GM21825 (cell line): Measurements from ENCODE around the gene C19orf81.

ENCODE experiments used
- ATAC-seq: cut with Tn5 transposase; IDR thresholded peaks from one replicate; pipeline ENCODE4 v1.9.1; 2021; ENCODE audit warnings: mild to moderate bottlenecking, moderate library complexity; ENCODE audit not compliant: unreplicated experiment

Gene C19orf81

DNA sequence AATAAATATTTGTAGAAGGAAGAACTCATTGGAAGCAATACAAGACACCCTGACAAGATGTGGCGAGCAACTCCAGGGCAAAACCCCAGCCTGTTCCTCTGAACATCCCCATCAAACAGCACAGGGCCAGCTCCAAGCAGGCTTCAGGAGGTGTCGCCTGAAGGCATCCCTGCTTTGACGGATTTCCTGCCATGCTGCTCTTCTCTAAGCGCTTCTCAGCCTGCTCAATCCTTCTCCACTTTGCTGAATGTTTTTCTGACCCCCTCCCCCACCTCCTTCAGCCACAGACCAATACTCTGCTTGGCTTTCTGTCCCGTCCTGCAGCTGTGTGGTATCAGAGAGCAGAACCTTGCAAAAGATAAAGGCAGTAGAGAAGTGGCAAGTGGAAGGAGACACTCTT lies 28.4 kb downstream of the C19orf81 start:
- no peak for ATAC-seq

DNA sequence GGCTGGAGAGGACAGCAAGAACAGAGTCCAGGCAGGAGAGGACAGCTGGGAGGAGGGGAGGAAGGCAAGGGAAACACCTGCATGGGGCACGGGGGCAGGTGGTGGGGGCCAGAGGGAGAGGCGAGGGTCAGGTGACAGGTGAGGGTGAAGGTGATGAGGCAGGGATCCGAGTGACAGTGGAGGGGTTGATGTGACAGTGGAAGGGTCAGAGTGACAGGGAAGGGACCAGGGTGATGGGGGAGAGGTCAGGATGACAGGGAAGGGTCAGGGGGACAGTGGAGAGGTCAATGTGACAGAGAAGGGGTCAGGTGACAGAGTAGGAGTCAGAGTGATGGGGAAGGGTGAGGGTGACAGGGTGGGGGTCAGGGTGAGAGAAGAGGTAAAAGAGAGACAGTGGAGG lies 29.1 kb downstream of the C19orf81 start:
- no peak for ATAC-seq

DNA sequence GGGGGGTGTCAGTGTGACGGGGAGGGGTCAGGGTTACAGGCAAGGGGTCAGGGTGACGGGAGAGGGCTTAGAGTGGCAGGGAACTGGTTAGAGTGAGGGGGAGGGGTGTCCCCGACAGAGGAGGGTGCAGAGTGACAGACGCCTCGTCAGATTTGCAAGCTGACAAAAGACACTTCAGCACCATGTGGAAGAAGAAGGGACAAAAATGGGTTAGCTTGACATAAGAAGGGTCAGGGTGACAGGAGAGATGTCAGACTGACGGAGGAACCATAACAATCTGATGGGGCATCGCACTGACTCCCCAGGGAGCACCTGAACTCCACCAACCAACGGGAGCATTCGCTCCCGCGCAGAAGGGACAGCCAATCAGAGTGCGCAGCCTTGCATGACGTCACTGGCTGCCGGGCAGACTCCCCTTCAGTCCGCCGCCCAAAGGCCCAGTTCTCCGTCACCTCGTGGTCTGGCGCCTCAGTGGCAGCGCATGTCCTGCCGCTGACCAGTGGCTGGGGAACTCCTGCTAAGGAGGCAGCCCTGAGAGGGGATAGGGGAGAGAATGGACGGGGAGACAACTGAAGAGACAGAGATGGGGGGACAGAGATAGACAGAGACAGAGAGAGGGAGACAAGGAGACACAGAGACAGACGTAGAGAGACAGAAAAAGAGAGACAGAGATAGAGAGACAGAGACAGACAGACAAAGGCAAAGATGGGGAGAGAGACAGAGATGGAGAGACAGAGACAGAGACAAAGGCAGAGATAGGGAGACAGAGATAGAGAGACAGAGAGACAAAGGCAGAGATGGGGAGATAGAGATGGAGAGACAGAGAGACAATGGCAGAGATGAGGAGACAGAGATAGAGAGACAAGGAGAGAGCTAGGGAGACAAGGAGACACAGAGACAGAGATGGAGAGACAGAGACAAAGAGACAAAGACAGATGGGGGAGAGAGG lies 30.2 kb downstream of the C19orf81 start:
- no peak for ATAC-seq

DNA sequence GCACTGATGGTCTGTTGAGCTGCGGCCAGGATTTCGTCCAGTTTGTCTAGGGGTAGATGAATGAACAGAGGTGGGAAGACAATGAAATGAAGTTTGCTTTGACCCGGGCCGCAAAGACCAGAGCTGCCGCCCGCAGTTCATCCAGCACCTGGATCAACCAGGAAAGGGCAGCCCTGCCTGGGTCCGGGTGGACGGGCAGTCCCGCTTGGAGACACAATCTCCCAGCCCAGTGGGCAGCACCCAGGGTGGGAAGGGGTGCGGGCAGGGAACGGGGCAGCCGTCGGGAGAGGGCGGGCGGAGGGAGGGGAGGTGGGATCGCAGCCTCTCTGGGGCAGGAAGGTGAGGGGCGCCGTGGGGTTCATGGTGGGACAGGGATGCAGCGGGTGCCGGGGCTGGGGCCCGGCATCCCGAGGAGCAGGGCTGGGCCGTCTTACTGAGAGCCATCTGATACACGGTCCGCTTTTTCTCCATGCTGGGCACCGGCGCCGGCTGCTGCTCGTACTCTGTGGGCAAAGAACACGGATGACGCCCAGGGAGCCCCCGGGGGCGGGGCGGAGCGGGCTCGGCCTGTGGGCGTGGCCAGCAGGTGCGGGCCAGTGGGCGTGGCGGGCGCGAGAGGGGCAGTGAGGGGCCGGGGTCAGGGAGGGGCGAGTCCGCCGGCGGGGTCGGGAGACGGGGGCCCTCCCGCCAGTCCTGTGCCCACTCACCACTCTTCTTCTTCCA lies 37.2 kb downstream of the C19orf81 start:
- ATAC-seq = no peak

DNA sequence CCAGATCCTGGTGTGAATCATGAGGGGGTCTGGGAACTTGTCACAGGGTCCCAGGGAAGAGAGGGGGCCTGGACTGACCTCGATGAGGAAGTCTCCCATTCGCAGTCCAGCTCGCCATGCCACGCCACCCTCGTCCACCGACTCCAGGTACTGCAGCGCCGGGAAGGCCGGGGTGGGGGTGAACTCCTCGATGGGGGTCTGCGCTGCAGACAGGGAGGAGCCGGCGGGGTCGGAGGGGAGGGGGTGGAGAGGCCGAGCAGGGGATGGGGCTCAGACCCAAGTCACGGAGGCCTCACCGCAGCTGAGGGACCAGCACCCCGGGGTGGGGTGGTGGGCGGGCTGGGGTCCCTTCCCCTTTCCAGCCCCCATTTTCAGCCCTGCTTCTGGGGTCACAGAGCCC lies 39.5 kb downstream of the C19orf81 start:
- ATAC-seq = no peak

DNA sequence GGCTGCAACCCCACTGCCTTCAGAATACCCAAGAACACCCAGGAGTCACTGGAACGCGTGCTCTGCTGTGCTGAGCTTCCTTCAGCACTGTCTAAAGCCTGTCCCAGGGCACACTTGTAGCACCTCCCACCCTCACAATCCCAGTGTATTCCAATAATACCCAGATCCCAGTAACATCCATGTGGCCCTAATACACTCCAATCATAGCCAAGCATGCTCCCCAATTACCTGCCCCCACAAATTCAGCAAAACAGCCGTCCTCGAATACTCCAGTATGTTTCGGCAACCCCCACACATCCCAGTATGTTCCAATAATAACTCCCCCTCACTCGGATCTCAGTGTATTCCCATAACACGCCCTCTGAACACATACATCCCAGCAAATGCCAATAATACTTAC lies 41.2 kb downstream of the C19orf81 start:
- ATAC-seq = no peak

DNA sequence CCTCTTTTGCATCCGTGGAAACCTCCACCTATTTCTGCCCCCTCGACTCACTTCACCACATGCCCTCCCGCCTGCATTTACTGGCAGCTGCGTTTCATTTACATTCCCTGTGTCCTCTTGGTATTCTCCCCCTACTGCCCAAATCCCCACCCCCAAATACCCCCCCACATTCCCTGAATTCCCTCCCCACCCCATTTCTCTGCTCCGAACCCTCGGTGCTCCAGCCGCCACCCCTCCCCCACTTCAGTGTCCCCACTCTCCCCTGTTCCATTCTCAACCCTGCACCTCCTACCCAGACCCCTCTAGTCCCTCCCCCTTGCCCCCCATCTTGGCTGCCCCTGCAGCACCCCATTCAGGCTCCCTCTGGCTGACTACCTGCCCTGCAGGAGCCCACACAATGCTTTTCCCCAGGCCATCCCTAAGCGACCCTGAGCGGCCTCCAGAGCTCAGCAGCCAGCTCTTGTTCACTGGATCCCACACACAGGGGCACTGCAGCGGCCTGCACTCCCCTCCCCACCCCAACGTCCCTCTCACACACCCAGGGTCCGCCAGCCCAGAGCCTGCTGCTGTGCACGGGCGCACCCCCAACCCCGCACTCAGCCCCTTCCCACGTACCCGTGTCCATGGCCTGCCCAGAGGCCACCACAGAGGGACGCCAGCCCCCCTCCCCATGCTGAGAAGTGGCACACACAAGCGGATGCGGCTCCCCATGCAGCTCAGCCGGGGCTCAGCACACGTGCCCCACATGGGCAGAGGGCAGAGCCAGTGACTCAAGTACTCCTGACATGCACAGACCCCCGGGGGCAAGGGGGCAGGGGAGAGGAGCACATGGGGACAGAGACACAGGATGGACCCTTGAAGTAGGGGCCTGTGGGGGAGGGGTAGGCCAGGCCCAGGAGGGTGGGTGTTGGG lies 44.1 kb downstream of the C19orf81 start:
- ATAC-seq = no peak

DNA sequence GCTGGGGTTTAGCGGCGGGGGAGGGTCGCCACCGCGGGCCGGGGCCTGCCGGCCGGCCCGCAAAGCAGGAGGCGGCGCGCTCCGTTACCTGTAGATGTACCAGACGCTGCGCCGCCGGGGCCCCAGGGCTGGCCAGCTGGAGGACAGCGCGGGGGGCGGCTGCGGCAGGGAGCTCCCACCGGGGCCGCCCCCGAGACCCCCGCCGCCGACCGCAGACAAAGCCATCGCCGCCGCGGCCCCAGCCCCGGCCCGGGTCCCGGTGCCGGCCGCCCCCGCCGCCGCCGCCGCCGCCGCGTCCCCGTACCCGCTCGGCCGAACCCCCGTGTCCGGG lies 45.5 kb downstream of the C19orf81 start:
- no peak for ATAC-seq

DNA sequence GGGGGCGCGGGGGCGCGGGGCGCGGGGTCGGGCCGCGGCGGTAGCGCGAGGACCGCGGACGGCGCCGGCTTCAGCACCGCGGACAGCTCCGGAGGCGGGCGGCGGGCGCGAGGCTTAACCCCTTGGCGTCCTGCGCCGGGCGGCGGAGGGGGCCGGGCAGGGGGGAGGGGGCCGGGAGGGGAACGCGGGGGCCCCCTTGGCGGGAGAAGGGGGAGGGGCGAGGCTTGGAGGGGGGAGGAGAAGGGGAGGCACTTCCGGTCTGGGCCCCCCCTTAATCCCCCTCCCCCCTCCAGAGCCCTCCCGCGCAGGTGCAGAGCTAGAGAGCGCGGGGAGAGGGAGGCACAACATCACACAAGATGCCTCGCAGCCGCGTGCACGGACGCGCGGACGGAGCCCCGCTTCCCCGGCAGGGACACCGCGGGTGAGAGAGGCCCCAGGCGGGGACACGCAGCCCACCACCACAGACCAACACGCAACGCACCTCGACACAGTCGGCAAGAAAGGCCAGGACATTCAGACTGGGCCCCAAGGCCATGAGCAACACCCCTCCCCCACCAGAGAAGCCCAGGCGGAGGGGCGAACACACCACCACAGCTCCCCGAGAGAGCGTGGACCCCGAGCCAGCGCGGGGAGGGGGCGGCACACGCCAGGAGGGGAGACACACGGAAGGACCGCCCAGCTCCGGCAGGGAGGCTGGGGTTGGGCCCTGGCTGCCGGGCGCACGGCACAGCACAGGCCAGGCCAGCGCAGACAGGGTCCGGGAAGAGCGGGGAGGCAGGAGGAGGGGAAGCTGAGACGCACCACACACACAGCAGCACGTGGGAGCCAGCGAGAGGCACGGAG lies 46.2 kb downstream of the C19orf81 start:
- ATAC-seq = no peak

DNA sequence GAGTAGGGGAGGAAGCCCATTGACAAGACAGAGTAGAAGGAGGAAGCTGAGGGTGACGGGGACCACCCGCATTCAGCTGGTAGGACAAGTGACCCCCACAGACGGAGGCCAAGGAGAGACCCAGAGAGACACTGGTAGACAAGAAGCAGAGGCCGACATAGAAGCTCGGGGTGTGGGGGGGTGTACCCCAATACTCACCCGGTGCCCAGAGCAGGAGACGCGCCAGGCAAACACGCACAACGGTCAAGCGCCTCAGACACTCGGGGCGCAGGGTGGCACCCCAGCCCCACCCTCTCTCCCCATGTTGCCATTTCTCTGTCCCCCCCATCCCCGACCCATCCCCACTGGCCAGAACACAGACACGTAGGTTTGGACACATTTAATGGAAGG lies 46.8 kb downstream of the C19orf81 start:
- no peak for ATAC-seq

DNA sequence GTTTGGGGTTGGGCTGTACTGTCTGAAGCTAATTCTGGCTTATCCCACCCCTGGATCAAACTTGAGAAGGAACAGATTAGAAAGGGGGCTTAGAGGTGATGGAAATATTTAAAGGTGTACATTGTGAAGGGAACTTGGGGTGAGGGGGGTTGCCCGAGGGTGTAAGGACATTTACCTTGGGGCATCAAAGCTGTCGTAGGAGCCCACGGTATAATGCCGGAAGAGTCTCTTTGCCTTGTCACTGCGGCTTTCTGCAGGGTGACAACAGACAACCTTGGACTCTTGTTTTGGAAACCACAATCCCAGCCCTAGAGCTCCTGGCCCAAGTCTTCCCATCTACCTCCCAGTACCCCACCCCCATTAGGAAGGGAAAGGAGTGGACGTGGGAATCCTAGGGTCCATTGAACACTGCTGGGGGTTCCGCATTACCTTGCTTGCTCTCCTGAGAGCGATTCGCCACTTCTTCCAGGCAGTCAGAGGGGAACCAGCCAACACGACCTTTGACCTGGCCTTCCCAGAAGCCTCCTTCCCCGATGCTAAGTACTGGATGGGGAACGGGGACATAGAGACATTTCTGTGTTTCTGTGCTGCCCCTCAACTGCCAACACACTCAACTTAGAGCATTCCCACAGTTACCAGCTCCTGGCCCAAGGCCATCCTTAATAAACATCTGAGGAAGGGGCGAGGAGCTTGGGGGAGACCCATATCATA lies 48.3 kb downstream of the C19orf81 start:
- no peak for ATAC-seq

DNA sequence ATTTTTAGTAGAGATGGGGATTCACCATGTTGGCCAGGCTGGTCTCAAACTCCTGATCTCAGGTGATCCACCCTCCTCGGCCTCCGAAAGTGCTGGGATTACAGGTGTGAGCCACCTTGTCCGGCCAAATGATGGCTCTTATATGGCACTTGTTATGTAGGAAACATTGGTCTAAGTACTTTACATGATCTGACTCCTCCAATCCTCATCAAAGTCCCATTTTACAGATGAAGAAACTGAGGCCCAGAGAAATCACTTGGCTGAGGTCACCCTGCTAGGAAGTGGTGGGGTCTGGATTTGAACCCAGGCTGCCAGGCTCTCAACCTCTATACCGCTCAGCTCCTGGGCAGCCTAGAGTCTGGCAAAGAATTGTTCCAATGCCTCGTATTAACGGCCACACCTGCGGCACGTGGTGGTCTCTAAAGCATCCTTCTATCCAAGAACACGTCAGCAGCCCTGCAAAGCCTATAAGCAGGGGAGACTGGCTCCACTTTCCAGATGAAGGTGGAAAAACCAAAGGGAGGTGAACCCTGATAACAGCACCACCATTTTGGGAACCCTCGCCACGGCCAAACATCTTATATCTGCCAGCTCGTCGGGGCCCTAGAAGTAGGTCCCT lies 52.2 kb downstream of the C19orf81 start:
- no peak for ATAC-seq

DNA sequence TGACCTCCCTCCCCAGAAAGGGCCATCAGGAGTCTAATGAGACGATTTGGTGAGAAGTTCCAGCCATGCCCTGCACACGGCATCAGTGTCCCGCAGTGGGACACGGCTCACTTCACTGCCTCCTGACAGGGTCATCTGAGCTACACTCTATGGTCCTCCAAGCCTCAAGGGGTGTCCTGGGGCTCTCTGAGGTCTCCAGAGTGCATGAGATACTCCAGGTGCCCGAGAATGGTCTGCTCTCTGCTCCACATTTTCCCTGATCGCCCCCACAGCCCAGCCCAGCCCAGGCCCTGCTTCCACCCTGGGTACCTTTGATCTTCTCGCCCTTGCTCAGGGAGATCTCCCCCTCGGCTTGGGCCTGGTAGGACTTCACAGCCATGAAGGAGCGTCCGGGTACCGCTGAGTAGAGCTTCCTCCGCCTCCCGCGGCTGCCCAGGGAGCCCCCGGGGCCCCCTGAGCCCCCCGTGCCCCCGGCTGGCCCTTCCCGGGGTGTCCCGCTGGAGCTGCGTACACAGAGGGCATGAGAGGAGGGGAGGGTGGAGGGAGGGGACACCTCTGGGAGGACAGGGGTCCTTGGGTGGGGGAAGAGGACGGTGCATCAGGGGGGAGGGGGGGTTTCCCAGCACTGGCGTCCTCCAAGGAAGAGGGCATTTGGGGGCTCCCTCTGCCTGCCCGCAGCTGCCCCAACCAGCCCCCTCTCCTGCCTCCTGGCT lies 53.1 kb downstream of the C19orf81 start:
- ATAC-seq = no peak

DNA sequence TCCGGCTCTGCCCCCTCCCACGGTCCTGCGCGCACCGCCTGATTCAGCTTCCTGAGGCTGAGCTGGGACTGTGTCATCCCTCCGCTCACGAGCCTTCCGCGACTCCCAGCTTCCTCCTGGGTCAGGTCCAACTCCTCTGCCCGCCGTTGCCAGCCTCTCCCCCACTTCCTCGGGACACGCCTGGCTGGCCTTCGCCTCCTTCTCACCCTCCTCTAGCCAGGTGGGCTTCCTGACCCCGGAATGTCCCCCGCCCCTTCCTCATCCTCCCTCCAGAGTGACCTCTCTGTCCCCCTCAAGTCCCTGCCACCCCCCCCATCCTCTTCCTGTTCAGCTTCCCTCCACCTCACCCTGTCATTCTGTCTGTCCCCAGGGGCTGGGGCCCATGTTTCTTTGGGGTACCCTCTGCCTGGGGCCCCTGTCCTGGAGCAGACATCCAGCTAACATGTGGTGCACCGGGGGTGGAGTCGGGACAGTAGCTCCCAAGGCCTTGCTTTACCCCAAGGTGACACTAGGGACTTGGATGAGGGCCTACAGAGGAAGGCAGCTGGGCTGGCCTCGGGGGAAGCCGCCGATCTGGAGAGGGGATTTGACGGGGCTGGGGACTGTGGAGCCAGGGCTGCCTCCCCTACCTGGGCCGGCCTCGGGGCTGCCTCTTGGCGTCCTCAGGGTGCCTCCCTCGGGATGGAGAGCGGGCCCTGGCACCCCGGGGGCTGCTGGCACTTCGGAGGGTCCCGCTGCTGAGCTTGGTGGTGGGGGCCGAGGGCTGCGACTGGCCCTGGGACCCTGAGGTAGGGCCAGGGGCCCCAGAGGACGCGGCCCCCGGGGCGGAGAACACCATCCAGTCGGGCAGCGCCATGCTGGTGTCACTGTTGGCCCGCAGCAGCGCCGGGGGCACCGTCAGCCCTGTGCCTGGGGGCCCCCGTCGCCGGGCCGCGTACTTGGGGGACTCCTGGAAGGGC lies 53.9 kb downstream of the C19orf81 start:
- no peak for ATAC-seq

DNA sequence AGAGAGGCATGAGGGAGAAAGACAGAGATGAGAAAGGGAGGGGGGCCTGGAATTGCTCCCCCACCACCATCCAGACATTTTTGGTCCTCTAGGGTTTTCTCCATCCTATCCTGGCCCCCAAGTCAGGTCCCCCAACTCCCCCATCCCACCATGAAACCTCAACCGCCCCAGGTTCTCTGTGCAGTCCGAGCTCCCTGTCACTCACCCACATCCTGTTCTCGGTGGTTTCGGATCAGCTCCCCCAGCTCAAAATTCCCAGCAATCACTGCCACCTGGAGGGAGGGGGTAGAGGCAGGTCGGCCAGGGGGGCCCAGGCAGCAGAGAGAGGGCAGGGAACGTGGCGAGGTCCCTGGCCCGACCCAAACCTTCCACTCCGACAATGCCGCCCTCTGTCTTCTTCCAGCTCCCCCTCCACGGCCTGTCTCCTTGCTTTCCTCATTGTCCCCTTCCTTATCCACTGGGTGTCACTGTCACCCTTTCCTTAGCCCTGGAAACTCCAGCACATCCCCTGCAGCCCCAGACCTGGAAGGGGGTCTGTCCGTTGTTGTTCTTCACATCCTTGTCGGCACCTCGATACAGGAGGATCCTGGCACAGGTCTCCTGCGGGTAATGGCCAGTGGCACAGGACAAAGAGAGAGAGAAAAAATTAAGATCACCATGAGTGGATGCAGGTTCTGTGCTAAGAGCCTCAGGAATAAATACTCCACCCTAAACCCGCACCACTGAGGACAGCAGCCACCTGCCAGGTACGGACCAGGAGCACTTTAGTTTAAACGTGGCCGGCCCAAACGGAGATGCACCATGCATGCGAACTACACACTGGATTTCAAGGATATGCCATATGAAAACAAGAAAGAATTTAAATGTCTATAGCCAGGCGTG lies 54.9 kb downstream of the C19orf81 start:
- ATAC-seq = no peak

DNA sequence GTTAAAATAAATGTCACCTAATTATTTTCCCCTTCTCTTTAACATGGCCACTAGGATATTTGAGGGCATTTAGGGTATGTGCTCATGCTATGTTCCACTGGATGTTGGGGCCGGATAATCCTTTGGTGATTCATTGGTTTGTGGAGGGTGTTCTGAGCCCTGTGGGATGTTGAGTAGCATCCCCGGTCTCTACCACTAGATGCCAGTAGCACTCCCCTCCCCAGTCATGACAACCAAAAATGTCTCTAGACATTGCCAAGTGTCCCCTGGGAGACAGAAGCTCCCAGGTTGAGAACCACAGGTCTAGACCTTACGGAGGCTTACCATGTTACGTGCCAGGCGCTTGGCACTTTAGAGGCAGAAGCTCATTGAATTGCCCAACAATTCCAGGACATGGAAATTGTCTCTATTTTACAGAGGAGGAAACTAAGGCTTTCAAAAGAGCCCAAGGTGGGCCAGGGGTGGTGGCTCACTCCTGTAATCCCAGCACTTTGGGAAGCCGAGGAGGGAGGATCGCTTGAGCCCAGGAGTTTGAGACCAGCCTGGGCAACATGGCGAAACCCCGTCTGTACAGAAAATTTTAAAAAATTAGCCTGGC lies 56.3 kb downstream of the C19orf81 start:
- no peak for ATAC-seq
